GM13977 (cell line): ENCODE measurements around the gene TRAPPC2L.

ENCODE experiments used
- DNase-seq: peaks from one replicate; pipeline ENCODE4 v3.0.0; 2012; ENCODE audit warnings: low spot score
- CTCF ChIP-seq: IDR thresholded peaks from 2 replicates; pipeline ENCODE4 v1.5.1; 2012; ENCODE audit warnings: mild to moderate bottlenecking, control low read depth; ENCODE audit not compliant: insufficient read depth; ENCODE audit errors: extremely low read depth, missing control alignments
- in situ Hi-C: fragments of 300-500 bp; cut with MboI; formaldehyde crosslinking; loops from one replicate; pipeline ENCODE4 v1.12.0; 2022; ENCODE audit warnings: low sequenced_read_pairs, low pct_unique_long_range_greater_than_20kb, mixed read lengths, inconsistent platforms; ENCODE audit not compliant: unreplicated experiment

Gene TRAPPC2L

GRCh38 chr16:88883946-88884345 lies 27.0 kb downstream of the TRAPPC2L start:
- in situ Hi-C loops = no loop called here
- TF ChIP-seq CTCF = no peak

GRCh38 chr16:88884569-88885271 lies 27.8 kb downstream of the TRAPPC2L start:
- in situ Hi-C loops = no loop called here
- TF ChIP-seq CTCF = no peak
- no peak for DNase-seq

More at GRCh38 chr16:88883946-88884345, 27.0 kb downstream of the TRAPPC2L start:
- DNase-seq = no peak

GRCh38 chr16:88885693-88886280 lies 28.9 kb downstream of the TRAPPC2L start:
- TF ChIP-seq CTCF = no peak
- no peak for DNase-seq
- in situ Hi-C loops = no loop called here

GRCh38 chr16:88886420-88886844 lies 29.5 kb downstream of the TRAPPC2L start:
- TF ChIP-seq CTCF = no peak
- in situ Hi-C loops = no loop called here
- DNase-seq = no peak

GRCh38 chr16:88886845-88887521 lies 30.1 kb downstream of the TRAPPC2L start:
- in situ Hi-C loops = no loop called here
- no peak for TF ChIP-seq CTCF
- DNase-seq = no peak

- TF ChIP-seq CTCF = no peak
- no peak for DNase-seq
- in situ Hi-C loops = no loop called here
Measured at GRCh38 chr16:88888057-88888456, 31.1 kb downstream of the TRAPPC2L start.
